ENCODE measurements around the gene ASTN1.

- TF ChIP-seq, protein P1, sequence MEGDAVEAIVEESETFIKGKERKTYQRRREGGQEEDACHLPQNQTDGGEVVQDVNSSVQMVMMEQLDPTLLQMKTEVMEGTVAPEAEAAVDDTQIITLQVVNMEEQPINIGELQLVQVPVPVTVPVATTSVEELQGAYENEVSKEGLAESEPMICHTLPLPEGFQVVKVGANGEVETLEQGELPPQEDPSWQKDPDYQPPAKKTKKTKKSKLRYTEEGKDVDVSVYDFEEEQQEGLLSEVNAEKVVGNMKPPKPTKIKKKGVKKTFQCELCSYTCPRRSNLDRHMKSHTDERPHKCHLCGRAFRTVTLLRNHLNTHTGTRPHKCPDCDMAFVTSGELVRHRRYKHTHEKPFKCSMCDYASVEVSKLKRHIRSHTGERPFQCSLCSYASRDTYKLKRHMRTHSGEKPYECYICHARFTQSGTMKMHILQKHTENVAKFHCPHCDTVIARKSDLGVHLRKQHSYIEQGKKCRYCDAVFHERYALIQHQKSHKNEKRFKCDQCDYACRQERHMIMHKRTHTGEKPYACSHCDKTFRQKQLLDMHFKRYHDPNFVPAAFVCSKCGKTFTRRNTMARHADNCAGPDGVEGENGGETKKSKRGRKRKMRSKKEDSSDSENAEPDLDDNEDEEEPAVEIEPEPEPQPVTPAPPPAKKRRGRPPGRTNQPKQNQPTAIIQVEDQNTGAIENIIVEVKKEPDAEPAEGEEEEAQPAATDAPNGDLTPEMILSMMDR (conservative IDR thresholded peaks at IDR 0.05 in 1 of 2, IDR thresholded peaks at IDR 0.05 in 1 of 2; ENCODE audit: extremely low read depth in 1 of 2, insufficient read depth in 1 of 2, low read depth in 1 of 2, low read length in 2 of 2): no peak
- TF ChIP-seq EZH2 (IDR thresholded peaks at IDR 0.05; ENCODE audit: borderline replicate concordance, low read length): no peak
These were observed 87.5 kb downstream of the ASTN1 start for GRCh38 chr1:177077006-177077405.
